HepG2 (cell line): ENCODE data around the gene C19orf73. TPM values are rescaled to one million over a fixed set of nuclear protein-coding genes. Genes with fewer than 3 reads are reported as not detected.

Experiments used
- ATF7 ChIP-seq, 2 experiments: fragments of 450-650 bp in 1 of 2; sonication (generic) in 1 of 2; formaldehyde crosslinking in 1 of 2; IDR thresholded peaks; 2 replicates each; pipeline versions ENCODE4 v1.4.0 to v1.6.1; 2016 to 2020; ENCODE audit warnings: antibody characterized with exemption in 1 of 2, mild to moderate bottlenecking in 1 of 2, missing genetic modification reagents in 1 of 2
- BORCS8-MEF2B ChIP-seq: sonication (generic); formaldehyde crosslinking; IDR thresholded peaks from 2 replicates; pipeline ENCODE4 v1.8.0; 2022; ENCODE audit warnings: mild to moderate bottlenecking, missing genetic modification reagents
- EHMT2 ChIP-seq: fragments of 200-600 bp; sonication (generic); IDR thresholded peaks from 2 replicates; pipeline ENCODE4 v1.7.0; 2017; ENCODE audit warnings: antibody characterized with exemption, low read depth, low read length, borderline replicate concordance
- FOXO4 ChIP-seq: sonication (generic); formaldehyde crosslinking; conservative IDR thresholded peaks from 2 replicates; pipeline ENCODE4 v1.8.1; 2023; ENCODE audit warnings: missing genetic modification reagents
- HNRNPL ChIP-seq: fragments of 200-400 bp; formaldehyde crosslinking; IDR thresholded peaks from 2 replicates; pipeline ENCODE4 v1.6.1; 2017; ENCODE audit warnings: mild to moderate bottlenecking, low read depth, low read length
- KLF6 ChIP-seq: IDR thresholded peaks from 2 replicates; pipeline ENCODE4 v1.8.0; 2016; ENCODE audit warnings: missing biosample characterization, missing genetic modification reagents
- MBD4 ChIP-seq: IDR thresholded peaks from 2 replicates; pipeline ENCODE4 v1.6.1; 2012; ENCODE audit warnings: low read length, inconsistent platforms, borderline replicate concordance
- MIXL1 ChIP-seq: IDR thresholded peaks from 2 replicates; pipeline ENCODE4 v1.6.1; 2016
- REPIN1 ChIP-seq: sonication (generic); formaldehyde crosslinking; IDR thresholded peaks from 2 replicates; pipeline ENCODE4 v1.8.0; 2022; ENCODE audit warnings: missing genetic modification reagents, low read depth, mild to moderate bottlenecking, borderline replicate concordance
- SCMH1 ChIP-seq: sonication (generic); formaldehyde crosslinking; IDR thresholded peaks from 2 replicates; pipeline ENCODE4 v1.9.0; 2021; ENCODE audit warnings: missing genetic modification reagents, mild to moderate bottlenecking, borderline replicate concordance
- SKI ChIP-seq: fragments of 450-650 bp; IDR thresholded peaks from one replicate; pipeline ENCODE4 v1.6.1; 2018; ENCODE audit warnings: mild to moderate bottlenecking; ENCODE audit not compliant: partially characterized antibody
- SMAD1 ChIP-seq: sonication (generic); formaldehyde crosslinking; IDR thresholded peaks from 2 replicates; pipeline ENCODE4 v1.4.0; 2020; ENCODE audit warnings: missing genetic modification reagents, low read depth, mild to moderate bottlenecking, borderline replicate concordance
- SOX6 ChIP-seq, 2 experiments: fragments of 450-650 bp in 1 of 2; sonication (generic) in 1 of 2; formaldehyde crosslinking in 1 of 2; IDR thresholded peaks; 2 replicates each; pipeline versions ENCODE4 v1.4.0 to v1.6.1; 2017 to 2020; ENCODE audit warnings: antibody characterized with exemption in 1 of 2, mild to moderate bottlenecking in 1 of 2, missing genetic modification reagents in 1 of 2
- ZNF335 ChIP-seq: sonication (generic); formaldehyde crosslinking; IDR thresholded peaks from 2 replicates; pipeline ENCODE4 v1.4.0; 2020; ENCODE audit warnings: missing genetic modification reagents
- ZNF567 ChIP-seq: sonication (generic); formaldehyde crosslinking; IDR thresholded peaks from 2 replicates; pipeline ENCODE4 v1.8.1; 2023; ENCODE audit warnings: mild to moderate bottlenecking, missing genetic modification reagents, borderline replicate concordance
- ZNF652 ChIP-seq: IDR thresholded peaks from 2 replicates; pipeline ENCODE4 v1.6.1; 2016; ENCODE audit warnings: low read depth, borderline replicate concordance
- ZNF678 ChIP-seq: sonication (generic); formaldehyde crosslinking; IDR thresholded peaks from 2 replicates; pipeline ENCODE4 v1.4.0; 2020; ENCODE audit warnings: mild to moderate bottlenecking, missing genetic modification reagents
- ZNF781 ChIP-seq: sonication (generic); formaldehyde crosslinking; IDR thresholded peaks from 2 replicates; pipeline ENCODE4 v1.5.1; 2020; ENCODE audit warnings: borderline replicate concordance, mild to moderate bottlenecking, missing genetic modification reagents; ENCODE audit errors: not compliant biosample characterization
- polyA plus RNA-seq, 8 experiments: library from polyadenylated mRNA; depleted of rRNA in 3 of 8; stranded (reverse) in 7 of 8; unstranded in 1 of 8; fragments of >200 nt; fragmentation: Illumina TruSeq in 4 of 8; extraction: Trizol in 4 of 8; gene quantifications; 2 replicates each; pipeline versions ENCODE4 v1.2.1 to v1.2.3, GENCODE V29; 2011 to 2016; ENCODE audit warnings: low read depth in 4 of 8, missing spikeins in 1 of 8, mixed read lengths in 1 of 8; ENCODE audit not compliant: insufficient read depth in 1 of 8
- total RNA-seq, 5 experiments: library from RNA; depleted of rRNA; stranded (reverse); fragments of >200 nt; fragmentation: Illumina TruSeq; extraction: Trizol; gene quantifications; 2 replicates each; pipeline ENCODE4 v1.2.3, GENCODE V29; 2016; ENCODE audit warnings: low read depth in 1 of 5
- TF ChIP-seq, protein P1 (sequence below), 2 experiments: fragments of 450-650 bp in 1 of 2; sonication (generic) in 1 of 2; formaldehyde crosslinking; IDR thresholded peaks; 2 replicates each; pipeline versions ENCODE4 v1.5.0 to v1.8.0; 2020 to 2022; ENCODE audit warnings: mild to moderate bottlenecking in 1 of 2, missing genetic modification reagents in 1 of 2
- TF ChIP-seq, protein P2 (sequence below): sonication (generic); formaldehyde crosslinking; IDR thresholded peaks from 2 replicates; pipeline ENCODE4 v1.4.0; 2020; ENCODE audit warnings: mild to moderate bottlenecking, missing genetic modification reagents
- TF ChIP-seq, protein P3 (sequence below): sonication (generic); formaldehyde crosslinking; IDR thresholded peaks from 2 replicates; pipeline ENCODE4 v1.9.0; 2022; ENCODE audit warnings: missing genetic modification reagents, mild to moderate bottlenecking, borderline replicate concordance
- TF ChIP-seq, protein P4 (sequence below): sonication (generic); formaldehyde crosslinking; IDR thresholded peaks from 2 replicates; pipeline ENCODE4 v1.9.0; 2021; ENCODE audit warnings: missing genetic modification reagents, borderline replicate concordance

C19orf73 gene
- total and polyA plus RNA-seq, 2 of the 13 experiments (the other 11 are each of a cell fraction or from before 2014, with no cell fraction given), result 1.4 to 1.5 TPM

GRCh38 chr19:49149652-49150105, 30.7 kb upstream of the C19orf73 start (continued):
- TF ChIP-seq FOXO4 (CRISPR knock-in tag) (no peak), ZNF335 (CRISPR knock-in tag) (no peak), ZNF567 (0 out of 2 replicates have a peak, but pooled peaks have one; percentile 43), SCMH1 (no peak), KLF6 (CRISPR knock-in tag) (no peak), SMAD1 (peak; percentile 66; the same call in 1 of the 2 replicates), REPIN1 (CRISPR knock-in tag) (no peak), SKI (no peak), ZNF781 (CRISPR knock-in tag) (peak; percentile 73), HNRNPL (no peak), ATF7 (IDR thresholded peaks at IDR 0.05) (peak; percentile 44), ATF7 (CRISPR knock-in tag; IDR thresholded peaks at IDR 0.05) (no peak), BORCS8-MEF2B (CRISPR knock-in tag) (no peak), ZNF652 (CRISPR knock-in tag) (no peak), MIXL1 (CRISPR knock-in tag) (no peak), EHMT2 (peak; percentile 26; the same call in 1 of the 2 replicates), ZNF678 (CRISPR knock-in tag) (no peak), MBD4 (no peak), SOX6 (IDR thresholded peaks at IDR 0.05) (no peak), SOX6 (CRISPR knock-in tag; IDR thresholded peaks at IDR 0.05) (no peak)
- TF ChIP-seq, protein P1, sequence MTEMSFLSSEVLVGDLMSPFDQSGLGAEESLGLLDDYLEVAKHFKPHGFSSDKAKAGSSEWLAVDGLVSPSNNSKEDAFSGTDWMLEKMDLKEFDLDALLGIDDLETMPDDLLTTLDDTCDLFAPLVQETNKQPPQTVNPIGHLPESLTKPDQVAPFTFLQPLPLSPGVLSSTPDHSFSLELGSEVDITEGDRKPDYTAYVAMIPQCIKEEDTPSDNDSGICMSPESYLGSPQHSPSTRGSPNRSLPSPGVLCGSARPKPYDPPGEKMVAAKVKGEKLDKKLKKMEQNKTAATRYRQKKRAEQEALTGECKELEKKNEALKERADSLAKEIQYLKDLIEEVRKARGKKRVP (CRISPR knock-in tag; IDR thresholded peaks at IDR 0.05), result peak in 1 of 2 experiments; percentile 10; a peak in 1 of 4 replicates
- TF ChIP-seq, protein P2, sequence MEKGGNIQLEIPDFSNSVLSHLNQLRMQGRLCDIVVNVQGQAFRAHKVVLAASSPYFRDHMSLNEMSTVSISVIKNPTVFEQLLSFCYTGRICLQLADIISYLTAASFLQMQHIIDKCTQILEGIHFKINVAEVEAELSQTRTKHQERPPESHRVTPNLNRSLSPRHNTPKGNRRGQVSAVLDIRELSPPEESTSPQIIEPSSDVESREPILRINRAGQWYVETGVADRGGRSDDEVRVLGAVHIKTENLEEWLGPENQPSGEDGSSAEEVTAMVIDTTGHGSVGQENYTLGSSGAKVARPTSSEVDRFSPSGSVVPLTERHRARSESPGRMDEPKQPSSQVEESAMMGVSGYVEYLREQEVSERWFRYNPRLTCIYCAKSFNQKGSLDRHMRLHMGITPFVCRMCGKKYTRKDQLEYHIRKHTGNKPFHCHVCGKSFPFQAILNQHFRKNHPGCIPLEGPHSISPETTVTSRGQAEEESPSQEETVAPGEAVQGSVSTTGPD (CRISPR knock-in tag), result no peak
- TF ChIP-seq, protein P3, sequence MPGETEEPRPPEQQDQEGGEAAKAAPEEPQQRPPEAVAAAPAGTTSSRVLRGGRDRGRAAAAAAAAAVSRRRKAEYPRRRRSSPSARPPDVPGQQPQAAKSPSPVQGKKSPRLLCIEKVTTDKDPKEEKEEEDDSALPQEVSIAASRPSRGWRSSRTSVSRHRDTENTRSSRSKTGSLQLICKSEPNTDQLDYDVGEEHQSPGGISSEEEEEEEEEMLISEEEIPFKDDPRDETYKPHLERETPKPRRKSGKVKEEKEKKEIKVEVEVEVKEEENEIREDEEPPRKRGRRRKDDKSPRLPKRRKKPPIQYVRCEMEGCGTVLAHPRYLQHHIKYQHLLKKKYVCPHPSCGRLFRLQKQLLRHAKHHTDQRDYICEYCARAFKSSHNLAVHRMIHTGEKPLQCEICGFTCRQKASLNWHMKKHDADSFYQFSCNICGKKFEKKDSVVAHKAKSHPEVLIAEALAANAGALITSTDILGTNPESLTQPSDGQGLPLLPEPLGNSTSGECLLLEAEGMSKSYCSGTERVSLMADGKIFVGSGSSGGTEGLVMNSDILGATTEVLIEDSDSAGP (CRISPR knock-in tag), result no peak
- TF ChIP-seq, protein P4, sequence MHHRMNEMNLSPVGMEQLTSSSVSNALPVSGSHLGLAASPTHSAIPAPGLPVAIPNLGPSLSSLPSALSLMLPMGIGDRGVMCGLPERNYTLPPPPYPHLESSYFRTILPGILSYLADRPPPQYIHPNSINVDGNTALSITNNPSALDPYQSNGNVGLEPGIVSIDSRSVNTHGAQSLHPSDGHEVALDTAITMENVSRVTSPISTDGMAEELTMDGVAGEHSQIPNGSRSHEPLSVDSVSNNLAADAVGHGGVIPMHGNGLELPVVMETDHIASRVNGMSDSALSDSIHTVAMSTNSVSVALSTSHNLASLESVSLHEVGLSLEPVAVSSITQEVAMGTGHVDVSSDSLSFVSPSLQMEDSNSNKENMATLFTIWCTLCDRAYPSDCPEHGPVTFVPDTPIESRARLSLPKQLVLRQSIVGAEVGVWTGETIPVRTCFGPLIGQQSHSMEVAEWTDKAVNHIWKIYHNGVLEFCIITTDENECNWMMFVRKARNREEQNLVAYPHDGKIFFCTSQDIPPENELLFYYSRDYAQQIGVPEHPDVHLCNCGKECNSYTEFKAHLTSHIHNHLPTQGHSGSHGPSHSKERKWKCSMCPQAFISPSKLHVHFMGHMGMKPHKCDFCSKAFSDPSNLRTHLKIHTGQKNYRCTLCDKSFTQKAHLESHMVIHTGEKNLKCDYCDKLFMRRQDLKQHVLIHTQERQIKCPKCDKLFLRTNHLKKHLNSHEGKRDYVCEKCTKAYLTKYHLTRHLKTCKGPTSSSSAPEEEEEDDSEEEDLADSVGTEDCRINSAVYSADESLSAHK (CRISPR knock-in tag), result 0 out of 2 replicates have a peak, but pooled peaks have one; percentile 16
